ENCODE results near the gene SRI. TPM values are rescaled to one million over a fixed set of nuclear protein-coding genes. Genes with fewer than 3 reads are reported as not detected.

Gene SRI
- total RNA-seq, 8 experiments from 2014 or later, result 38.7 to 119 (median 61.1) TPM

- Histone ChIP-seq H3K27ac (no peak overlapping the region), H3K4me3 (no peak overlapping the region), H3K4me1 (replicated peaks in 1 of 2) (no peaks in the 10 kb centered on the region)
- 45 to 100% (median 92%) methylated on average over 2 to 4 of the region's 4 CpGs for WGBS, 10 experiments
- no peak for ATAC-seq (replicated peaks in 6 of 8)
- in situ Hi-C loops (cut with MboI; ENCODE audit: low pct_unique_long_range_greater_than_20kb in 2 of 9, low sequenced_read_pairs in 9 of 9, unreplicated experiment in 9 of 9), result no loop called here
Measured at GRCh38 chr7:88155756-88156155, 64.1 kb downstream of the SRI start.

Other genes starting within 250 kb of the SRI start
- gene STEAP4, start 86.9 kb upstream of the SRI start, total RNA-seq, result under 1 TPM; 0.04 to 0.33 (median 0.15) TPM

Measured in motor neuron (in vitro differentiated cells).